Measurements from ENCODE around the gene BNC2.

DNA sequence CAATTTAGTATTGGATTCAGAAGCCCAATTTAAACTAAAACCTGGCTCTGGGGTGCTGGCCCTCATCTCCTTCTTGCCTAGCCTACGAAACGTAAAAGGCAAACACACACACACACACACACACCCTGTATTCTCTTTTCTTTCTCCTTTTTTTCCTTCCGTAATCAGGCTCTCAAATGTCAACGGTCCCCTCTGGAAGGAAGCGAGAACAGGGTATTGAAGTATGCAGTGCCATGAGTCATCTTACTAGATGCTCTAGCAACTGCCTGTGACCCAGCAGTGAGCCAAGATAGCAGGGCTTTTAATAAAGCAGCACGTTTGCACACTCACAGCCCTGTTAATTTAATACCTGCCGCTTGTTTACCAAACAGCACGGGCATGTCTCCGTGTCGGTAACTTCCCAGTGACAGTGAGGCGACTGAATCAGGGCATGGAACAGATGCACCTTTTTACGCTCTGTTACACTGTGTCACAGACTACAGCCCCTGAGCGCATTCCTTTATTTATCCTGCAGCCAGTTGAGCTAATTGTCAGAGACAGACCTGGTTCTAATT is 243.8 kb downstream of the BNC2 start:
- TF ChIP-seq, protein P1, sequence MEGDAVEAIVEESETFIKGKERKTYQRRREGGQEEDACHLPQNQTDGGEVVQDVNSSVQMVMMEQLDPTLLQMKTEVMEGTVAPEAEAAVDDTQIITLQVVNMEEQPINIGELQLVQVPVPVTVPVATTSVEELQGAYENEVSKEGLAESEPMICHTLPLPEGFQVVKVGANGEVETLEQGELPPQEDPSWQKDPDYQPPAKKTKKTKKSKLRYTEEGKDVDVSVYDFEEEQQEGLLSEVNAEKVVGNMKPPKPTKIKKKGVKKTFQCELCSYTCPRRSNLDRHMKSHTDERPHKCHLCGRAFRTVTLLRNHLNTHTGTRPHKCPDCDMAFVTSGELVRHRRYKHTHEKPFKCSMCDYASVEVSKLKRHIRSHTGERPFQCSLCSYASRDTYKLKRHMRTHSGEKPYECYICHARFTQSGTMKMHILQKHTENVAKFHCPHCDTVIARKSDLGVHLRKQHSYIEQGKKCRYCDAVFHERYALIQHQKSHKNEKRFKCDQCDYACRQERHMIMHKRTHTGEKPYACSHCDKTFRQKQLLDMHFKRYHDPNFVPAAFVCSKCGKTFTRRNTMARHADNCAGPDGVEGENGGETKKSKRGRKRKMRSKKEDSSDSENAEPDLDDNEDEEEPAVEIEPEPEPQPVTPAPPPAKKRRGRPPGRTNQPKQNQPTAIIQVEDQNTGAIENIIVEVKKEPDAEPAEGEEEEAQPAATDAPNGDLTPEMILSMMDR (IDR thresholded peaks at IDR 0.05; ENCODE audit: poor library complexity), result no peak
- TF ChIP-seq EZH2phosphoT487 (IDR thresholded peaks at IDR 0.05; ENCODE audit: low read depth, severe bottlenecking, unreplicated experiment), result no peak
